PC-9 (cell line): ENCODE data around the gene IZUMO1.

ENCODE experiments used
- CTCF ChIP-seq: fragments of 200-600 bp; sonication (generic); conservative IDR thresholded peaks from 2 replicates; pipeline ENCODE4 v1.6.1; 2017; ENCODE audit warnings: mixed run types, antibody characterized with exemption, mild to moderate bottlenecking, moderate library complexity
- EZH2 ChIP-seq: fragments of 200-600 bp; sonication (generic); IDR thresholded peaks from 2 replicates; pipeline ENCODE4 v1.8.0; 2017; ENCODE audit warnings: antibody characterized with exemption, low read depth

- TF ChIP-seq CTCF = no peak
- no peak for TF ChIP-seq EZH2
Measured at GRCh38 chr19:48745208-48745995, 1.3 kb downstream of the IZUMO1 start.
